ENCODE measurements around the gene MARVELD2. TPM values are rescaled to one million over a fixed set of nuclear protein-coding genes. Genes with fewer than 3 reads are reported as not detected.

The MARVELD2 gene
- total and polyA plus RNA-seq, 2 of the 13 experiments (the other 11 are each of a cell fraction or from before 2014, with no cell fraction given) = 11.1 to 15.4 TPM

DNA sequence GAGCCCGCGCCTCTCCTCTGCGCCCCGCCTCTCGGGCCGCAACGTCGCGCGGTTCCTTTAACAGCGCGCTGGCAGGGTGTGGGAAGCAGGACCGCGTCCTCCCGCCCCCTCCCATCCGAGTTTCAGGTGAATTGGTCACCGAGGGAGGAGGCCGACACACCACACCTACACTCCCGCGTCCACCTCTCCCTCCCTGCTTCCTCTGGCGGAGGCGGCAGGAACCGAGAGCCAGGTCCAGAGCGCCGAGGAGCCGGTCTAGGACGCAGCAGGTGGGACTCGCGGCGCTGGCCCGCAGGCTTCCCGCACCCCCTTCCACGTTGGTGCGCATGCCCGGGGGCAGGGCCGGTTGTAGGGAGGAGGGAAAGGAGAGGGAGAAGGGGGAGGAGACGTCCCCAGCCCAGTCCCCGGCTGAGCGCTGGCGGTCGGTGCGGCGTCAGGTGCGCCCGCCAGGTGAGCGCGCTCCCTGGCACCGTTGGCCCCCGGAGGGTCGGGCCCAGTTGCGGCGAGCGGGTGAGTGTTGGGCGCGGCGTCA, 77.5 kb downstream of the MARVELD2 start, which contains the start of gene OCLN (continued):
- TF ChIP-seq, protein P1, sequence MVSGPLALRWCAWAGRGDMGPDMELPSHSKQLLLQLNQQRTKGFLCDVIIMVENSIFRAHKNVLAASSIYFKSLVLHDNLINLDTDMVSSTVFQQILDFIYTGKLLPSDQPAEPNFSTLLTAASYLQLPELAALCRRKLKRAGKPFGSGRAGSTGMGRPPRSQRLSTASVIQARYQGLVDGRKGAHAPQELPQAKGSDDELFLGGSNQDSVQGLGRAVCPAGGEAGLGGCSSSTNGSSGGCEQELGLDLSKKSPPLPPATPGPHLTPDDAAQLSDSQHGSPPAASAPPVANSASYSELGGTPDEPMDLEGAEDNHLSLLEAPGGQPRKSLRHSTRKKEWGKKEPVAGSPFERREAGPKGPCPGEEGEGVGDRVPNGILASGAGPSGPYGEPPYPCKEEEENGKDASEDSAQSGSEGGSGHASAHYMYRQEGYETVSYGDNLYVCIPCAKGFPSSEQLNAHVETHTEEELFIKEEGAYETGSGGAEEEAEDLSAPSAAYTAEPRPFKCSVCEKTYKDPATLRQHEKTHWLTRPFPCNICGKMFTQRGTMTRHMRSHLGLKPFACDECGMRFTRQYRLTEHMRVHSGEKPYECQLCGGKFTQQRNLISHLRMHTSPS (CRISPR knock-in tag; IDR thresholded peaks at IDR 0.05; ENCODE audit: low read depth) = no peak
- TF ChIP-seq ZNF101 (CRISPR knock-in tag; IDR thresholded peaks at IDR 0.05; ENCODE audit: borderline replicate concordance, low read depth) (no peak), ZNF75D (CRISPR knock-in tag; IDR thresholded peaks at IDR 0.05; ENCODE audit: borderline replicate concordance) (no peak), FIP1L1 (IDR thresholded peaks at IDR 0.05; ENCODE audit: borderline replicate concordance, insufficient read depth, low read depth, low read length) (no peak), ZBTB42 (CRISPR knock-in tag; IDR thresholded peaks at IDR 0.05) (peak; percentile 56; the same call in 1 of the 2 replicates), NFIB (CRISPR knock-in tag; IDR thresholded peaks at IDR 0.05; ENCODE audit: borderline replicate concordance) (no peak), JDP2 (CRISPR knock-in tag; IDR thresholded peaks at IDR 0.05; ENCODE audit: borderline replicate concordance) (no peak; the same call in 1 of the 2 replicates), ZNF296 (CRISPR knock-in tag; conservative IDR thresholded peaks at IDR 0.05) (no peak), ZNF138 (CRISPR knock-in tag; IDR thresholded peaks at IDR 0.05; ENCODE audit: low read depth) (peak; percentile 70; the same call in 1 of the 2 replicates), KLF9 (CRISPR knock-in tag; IDR thresholded peaks at IDR 0.05; ENCODE audit: low read depth) (peak; percentile 71; the same call in 1 of the 2 replicates), TAF15 (IDR thresholded peaks at IDR 0.05; ENCODE audit: low read depth, low read length, poor library complexity, severe bottlenecking) (peak; percentile 49), ZNF570 (CRISPR knock-in tag; IDR thresholded peaks at IDR 0.05; ENCODE audit: borderline replicate concordance) (no peak), DNMT3B (CRISPR knock-in tag; conservative IDR thresholded peaks at IDR 0.05) (no peak), MBD4 (IDR thresholded peaks at IDR 0.05; ENCODE audit: borderline replicate concordance, low read length) (no peak), CBFB (CRISPR knock-in tag; IDR thresholded peaks at IDR 0.05) (peak; percentile 47; the same call in 1 of the 2 replicates), ARHGAP35 (CRISPR knock-in tag; IDR thresholded peaks at IDR 0.05; ENCODE audit: borderline replicate concordance) (peak; percentile 92)
- TF ChIP-seq, protein P2, sequence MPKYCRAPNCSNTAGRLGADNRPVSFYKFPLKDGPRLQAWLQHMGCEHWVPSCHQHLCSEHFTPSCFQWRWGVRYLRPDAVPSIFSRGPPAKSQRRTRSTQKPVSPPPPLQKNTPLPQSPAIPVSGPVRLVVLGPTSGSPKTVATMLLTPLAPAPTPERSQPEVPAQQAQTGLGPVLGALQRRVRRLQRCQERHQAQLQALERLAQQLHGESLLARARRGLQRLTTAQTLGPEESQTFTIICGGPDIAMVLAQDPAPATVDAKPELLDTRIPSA (CRISPR knock-in tag; IDR thresholded peaks at IDR 0.05; ENCODE audit: borderline replicate concordance) = no peak
- TF ChIP-seq, protein P3, sequence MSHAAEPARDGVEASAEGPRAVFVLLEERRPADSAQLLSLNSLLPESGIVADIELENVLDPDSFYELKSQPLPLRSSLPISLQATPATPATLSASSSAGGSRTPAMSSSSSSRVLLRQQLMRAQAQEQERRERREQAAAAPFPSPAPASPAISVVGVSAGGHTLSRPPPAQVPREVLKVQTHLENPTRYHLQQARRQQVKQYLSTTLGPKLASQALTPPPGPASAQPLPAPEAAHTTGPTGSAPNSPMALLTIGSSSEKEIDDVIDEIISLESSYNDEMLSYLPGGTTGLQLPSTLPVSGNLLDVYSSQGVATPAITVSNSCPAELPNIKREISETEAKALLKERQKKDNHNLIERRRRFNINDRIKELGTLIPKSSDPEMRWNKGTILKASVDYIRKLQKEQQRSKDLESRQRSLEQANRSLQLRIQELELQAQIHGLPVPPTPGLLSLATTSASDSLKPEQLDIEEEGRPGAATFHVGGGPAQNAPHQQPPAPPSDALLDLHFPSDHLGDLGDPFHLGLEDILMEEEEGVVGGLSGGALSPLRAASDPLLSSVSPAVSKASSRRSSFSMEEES (CRISPR knock-in tag; IDR thresholded peaks at IDR 0.05) = 0 out of 2 replicates have a peak, but pooled peaks have one; percentile 23
- TF ChIP-seq, protein P4, sequence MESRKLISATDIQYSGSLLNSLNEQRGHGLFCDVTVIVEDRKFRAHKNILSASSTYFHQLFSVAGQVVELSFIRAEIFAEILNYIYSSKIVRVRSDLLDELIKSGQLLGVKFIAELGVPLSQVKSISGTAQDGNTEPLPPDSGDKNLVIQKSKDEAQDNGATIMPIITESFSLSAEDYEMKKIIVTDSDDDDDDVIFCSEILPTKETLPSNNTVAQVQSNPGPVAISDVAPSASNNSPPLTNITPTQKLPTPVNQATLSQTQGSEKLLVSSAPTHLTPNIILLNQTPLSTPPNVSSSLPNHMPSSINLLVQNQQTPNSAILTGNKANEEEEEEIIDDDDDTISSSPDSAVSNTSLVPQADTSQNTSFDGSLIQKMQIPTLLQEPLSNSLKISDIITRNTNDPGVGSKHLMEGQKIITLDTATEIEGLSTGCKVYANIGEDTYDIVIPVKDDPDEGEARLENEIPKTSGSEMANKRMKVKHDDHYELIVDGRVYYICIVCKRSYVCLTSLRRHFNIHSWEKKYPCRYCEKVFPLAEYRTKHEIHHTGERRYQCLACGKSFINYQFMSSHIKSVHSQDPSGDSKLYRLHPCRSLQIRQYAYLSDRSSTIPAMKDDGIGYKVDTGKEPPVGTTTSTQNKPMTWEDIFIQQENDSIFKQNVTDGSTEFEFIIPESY (CRISPR knock-in tag; IDR thresholded peaks at IDR 0.05) = peak; percentile 35; the same call in 1 of the 2 replicates
- TF ChIP-seq, protein P5, sequence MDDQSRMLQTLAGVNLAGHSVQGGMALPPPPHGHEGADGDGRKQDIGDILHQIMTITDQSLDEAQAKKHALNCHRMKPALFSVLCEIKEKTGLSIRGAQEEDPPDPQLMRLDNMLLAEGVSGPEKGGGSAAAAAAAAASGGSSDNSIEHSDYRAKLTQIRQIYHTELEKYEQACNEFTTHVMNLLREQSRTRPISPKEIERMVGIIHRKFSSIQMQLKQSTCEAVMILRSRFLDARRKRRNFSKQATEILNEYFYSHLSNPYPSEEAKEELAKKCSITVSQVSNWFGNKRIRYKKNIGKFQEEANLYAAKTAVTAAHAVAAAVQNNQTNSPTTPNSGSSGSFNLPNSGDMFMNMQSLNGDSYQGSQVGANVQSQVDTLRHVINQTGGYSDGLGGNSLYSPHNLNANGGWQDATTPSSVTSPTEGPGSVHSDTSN (CRISPR knock-in tag; IDR thresholded peaks at IDR 0.05; ENCODE audit: borderline replicate concordance) = no peak
- TF ChIP-seq, protein P6, sequence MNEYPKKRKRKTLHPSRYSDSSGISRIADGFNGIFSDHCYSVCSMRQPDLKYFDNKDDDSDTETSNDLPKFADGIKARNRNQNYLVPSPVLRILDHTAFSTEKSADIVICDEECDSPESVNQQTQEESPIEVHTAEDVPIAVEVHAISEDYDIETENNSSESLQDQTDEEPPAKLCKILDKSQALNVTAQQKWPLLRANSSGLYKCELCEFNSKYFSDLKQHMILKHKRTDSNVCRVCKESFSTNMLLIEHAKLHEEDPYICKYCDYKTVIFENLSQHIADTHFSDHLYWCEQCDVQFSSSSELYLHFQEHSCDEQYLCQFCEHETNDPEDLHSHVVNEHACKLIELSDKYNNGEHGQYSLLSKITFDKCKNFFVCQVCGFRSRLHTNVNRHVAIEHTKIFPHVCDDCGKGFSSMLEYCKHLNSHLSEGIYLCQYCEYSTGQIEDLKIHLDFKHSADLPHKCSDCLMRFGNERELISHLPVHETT (CRISPR knock-in tag; conservative IDR thresholded peaks at IDR 0.05) = peak; percentile 77; the same call in 1 of the 2 replicates

Data from HepG2 (cell line).